ENCODE measurements around the gene SHISAL1.

Gene SHISAL1

DNA sequence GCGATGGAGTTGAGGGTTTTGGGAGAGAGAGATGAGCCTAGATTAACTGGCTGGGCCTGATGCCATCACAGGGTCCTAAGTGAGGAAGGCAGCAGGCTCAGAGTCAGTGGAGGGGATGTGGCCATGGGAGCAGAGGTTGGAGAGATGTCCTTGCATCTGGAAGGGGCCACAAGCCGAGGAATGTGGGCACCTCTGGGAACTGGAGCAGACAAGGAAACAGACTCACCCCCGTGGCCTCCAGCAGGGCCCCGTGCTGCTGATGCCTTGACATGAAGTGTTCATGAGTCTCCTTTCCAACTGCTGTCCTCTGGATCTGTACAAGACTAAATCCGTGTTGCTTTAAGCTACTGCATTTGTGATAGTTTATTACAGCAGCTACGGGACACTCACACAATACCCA is 49.2 kb downstream of the SHISAL1 start:
- Histone ChIP-seq H3K4me3 (ENCODE audit: low read depth, low read length, poor library complexity, severe bottlenecking) (no peak overlapping the region), H3K27ac (ENCODE audit: low read depth, low read length, poor library complexity, severe bottlenecking) (no peak overlapping the region), H3K4me1 (ENCODE audit: insufficient read depth, low read length, severe bottlenecking) (no peaks in the 10 kb centered on the region), H3K36me3 (ENCODE audit: insufficient read depth, low read length) (no peaks in the 10 kb centered on the region), H3K9me2 (ENCODE audit: low read depth, low read length) (no peaks in the 10 kb centered on the region), H2AFZ (ENCODE audit: low read length) (no peak overlapping the region), H3K9me3 (ENCODE audit: low read length) (no peaks in the 10 kb centered on the region), H4K20me1 (ENCODE audit: insufficient read depth, low read length) (no peaks in the 10 kb centered on the region), H3F3A (ENCODE audit: insufficient read depth, low read length) (no peaks in the 10 kb centered on the region), H3K27me3 (ENCODE audit: insufficient read depth, low read length) (no peaks in the 10 kb centered on the region), H3K9ac (ENCODE audit: low read length) (no peak overlapping the region), H3K79me2 (ENCODE audit: insufficient read depth, low read length) (no peaks in the 10 kb centered on the region), H3K4me2 (ENCODE audit: low read length) (no peak overlapping the region)
- TF ChIP-seq, protein P1, sequence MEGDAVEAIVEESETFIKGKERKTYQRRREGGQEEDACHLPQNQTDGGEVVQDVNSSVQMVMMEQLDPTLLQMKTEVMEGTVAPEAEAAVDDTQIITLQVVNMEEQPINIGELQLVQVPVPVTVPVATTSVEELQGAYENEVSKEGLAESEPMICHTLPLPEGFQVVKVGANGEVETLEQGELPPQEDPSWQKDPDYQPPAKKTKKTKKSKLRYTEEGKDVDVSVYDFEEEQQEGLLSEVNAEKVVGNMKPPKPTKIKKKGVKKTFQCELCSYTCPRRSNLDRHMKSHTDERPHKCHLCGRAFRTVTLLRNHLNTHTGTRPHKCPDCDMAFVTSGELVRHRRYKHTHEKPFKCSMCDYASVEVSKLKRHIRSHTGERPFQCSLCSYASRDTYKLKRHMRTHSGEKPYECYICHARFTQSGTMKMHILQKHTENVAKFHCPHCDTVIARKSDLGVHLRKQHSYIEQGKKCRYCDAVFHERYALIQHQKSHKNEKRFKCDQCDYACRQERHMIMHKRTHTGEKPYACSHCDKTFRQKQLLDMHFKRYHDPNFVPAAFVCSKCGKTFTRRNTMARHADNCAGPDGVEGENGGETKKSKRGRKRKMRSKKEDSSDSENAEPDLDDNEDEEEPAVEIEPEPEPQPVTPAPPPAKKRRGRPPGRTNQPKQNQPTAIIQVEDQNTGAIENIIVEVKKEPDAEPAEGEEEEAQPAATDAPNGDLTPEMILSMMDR (IDR thresholded peaks at IDR 0.05; ENCODE audit: low read length), result no peak
- TF ChIP-seq EZH2 (IDR thresholded peaks at IDR 0.05; ENCODE audit: borderline replicate concordance, low read length), result no peak

DNA sequence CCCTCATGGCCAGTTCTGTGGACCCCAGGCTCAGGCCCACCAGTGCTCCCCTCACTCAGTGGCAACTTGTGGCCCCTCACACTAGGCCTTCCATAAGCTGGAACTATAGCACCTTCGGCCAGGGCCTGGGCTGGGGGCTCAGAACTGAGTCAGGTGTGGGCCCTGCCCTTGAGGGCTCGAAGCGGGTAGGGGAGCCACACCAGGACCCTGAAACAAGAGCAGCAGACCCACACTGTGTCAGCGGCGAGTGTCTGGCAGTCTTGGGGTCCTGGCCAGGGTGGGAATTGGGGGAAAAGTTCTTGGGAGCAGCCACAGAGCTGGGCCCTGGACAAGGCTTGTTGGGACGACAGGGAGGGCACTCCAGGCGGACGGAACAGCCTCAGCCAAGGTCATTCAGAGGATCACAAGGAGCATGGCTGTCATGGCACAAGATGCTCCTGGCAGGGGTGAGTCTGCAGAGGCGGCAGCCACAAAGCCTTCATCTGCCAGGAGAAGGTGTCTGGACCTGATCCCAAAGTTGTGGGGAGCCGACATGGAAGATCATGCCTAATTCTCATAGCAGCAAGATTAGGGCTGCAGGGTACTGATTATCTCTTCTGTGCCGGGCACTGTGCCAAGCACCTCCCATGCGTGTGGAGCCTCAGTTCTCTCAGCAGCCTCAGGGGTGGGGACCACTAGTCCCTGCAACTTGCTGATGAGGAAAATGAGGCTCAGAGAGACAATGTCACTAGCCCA is 50.7 kb downstream of the SHISAL1 start:
- Histone ChIP-seq H3K9me3 (ENCODE audit: low read length) (no peaks in the 10 kb centered on the region), H3K27ac (ENCODE audit: low read depth, low read length, poor library complexity, severe bottlenecking) (no peak overlapping the region), H3K79me2 (ENCODE audit: insufficient read depth, low read length) (no peaks in the 10 kb centered on the region), H3K9ac (ENCODE audit: low read length) (no peak overlapping the region), H3K4me1 (ENCODE audit: insufficient read depth, low read length, severe bottlenecking) (no peaks in the 10 kb centered on the region), H3F3A (ENCODE audit: insufficient read depth, low read length) (no peaks in the 10 kb centered on the region), H3K27me3 (ENCODE audit: insufficient read depth, low read length) (no peaks in the 10 kb centered on the region), H3K4me3 (ENCODE audit: low read depth, low read length, poor library complexity, severe bottlenecking) (no peak overlapping the region), H3K36me3 (ENCODE audit: insufficient read depth, low read length) (no peaks in the 10 kb centered on the region), H3K9me2 (ENCODE audit: low read depth, low read length) (no peaks in the 10 kb centered on the region), H2AFZ (ENCODE audit: low read length) (no peak overlapping the region), H4K20me1 (ENCODE audit: insufficient read depth, low read length) (no peaks in the 10 kb centered on the region), H3K4me2 (ENCODE audit: low read length) (no peak overlapping the region)
- no peak for TF ChIP-seq EZH2 (IDR thresholded peaks at IDR 0.05; ENCODE audit: borderline replicate concordance, low read length)
- TF ChIP-seq, protein P1 (IDR thresholded peaks at IDR 0.05; ENCODE audit: low read length), result no peak

DNA sequence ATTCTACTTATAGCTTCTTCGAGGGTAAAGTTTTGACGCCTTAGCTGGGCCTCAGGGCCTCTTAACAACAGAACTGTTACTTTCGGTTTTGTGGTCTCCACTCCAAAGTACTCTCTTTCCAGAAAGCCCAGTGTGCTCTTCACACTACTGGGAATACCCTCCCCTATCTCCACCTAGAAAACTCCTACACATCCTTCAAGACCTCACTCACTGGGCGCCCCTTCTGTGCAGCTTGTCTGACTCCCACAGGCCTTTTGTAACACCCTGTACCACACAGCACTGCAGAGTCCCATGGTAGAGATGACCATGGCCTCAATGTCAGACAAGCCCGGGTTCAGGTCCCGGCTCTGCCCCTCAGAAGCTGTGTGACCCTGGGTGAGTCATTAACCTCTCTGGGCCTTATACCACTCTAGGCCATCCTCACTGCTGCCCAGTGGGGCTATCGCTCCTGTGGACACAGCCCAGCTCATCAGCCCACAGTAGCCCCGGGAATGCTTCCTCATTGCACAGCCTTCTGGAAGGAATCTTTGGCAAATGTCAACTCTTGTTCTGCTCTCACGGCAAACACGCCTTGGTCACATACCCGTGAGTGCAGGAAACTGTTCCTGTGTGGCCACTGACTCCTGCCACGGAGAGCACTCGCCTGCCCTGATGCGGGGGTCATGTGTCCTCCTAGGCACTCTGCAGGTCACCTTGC is 51.4 kb downstream of the SHISAL1 start:
- no peaks in the 10 kb centered on the region for H3K36me3 ChIP-seq (ENCODE audit: insufficient read depth, low read length)
- no peak for TF ChIP-seq EZH2 (IDR thresholded peaks at IDR 0.05; ENCODE audit: borderline replicate concordance, low read length)
- TF ChIP-seq, protein P1 (IDR thresholded peaks at IDR 0.05; ENCODE audit: low read length), result no peak
- no peak overlapping the region for H2AFZ ChIP-seq (ENCODE audit: low read length)
- no peak overlapping the region for H3K4me2 ChIP-seq (ENCODE audit: low read length)
- no peak overlapping the region for H3K27ac ChIP-seq (ENCODE audit: low read depth, low read length, poor library complexity, severe bottlenecking)
- no peaks in the 10 kb centered on the region for H3K4me1 ChIP-seq (ENCODE audit: insufficient read depth, low read length, severe bottlenecking)
- H3K9me2 ChIP-seq (ENCODE audit: low read depth, low read length), result no peaks in the 10 kb centered on the region
- no peak overlapping the region for H3K4me3 ChIP-seq (ENCODE audit: low read depth, low read length, poor library complexity, severe bottlenecking)
- H3K27me3 ChIP-seq (ENCODE audit: insufficient read depth, low read length), result no peaks in the 10 kb centered on the region
- no peaks in the 10 kb centered on the region for H3K79me2 ChIP-seq (ENCODE audit: insufficient read depth, low read length)
- no peaks in the 10 kb centered on the region for H4K20me1 ChIP-seq (ENCODE audit: insufficient read depth, low read length)
- no peaks in the 10 kb centered on the region for H3F3A ChIP-seq (ENCODE audit: insufficient read depth, low read length)
- H3K9ac ChIP-seq (ENCODE audit: low read length), result no peak overlapping the region
- no peaks in the 10 kb centered on the region for H3K9me3 ChIP-seq (ENCODE audit: low read length)
